WERI-Rb-1 (cell line): Measurements from ENCODE around the gene TRPT1.

Source experiments
- DNase-seq: peaks from one replicate; pipeline ENCODE4 v3.0.0-alpha.2; 2020
- H3K27ac ChIP-seq: fragments of 250-450 bp; sonication (Bioruptor Pico); 2 replicates; pipeline ENCODE4 v1.5.1; 2020; ENCODE audit warnings: mild to moderate bottlenecking, moderate library complexity
- H3K27me3 ChIP-seq: fragments of 250-450 bp; sonication (Bioruptor Pico); 2 replicates; pipeline ENCODE4 v1.5.1; 2021; ENCODE audit warnings: mild to moderate bottlenecking, low read depth, moderate library complexity; ENCODE audit not compliant: insufficient read depth, severe bottlenecking
- H3K36me3 ChIP-seq: fragments of 250-450 bp; sonication (Bioruptor Pico); 2 replicates; pipeline ENCODE4 v1.5.1; 2020; ENCODE audit warnings: mild to moderate bottlenecking, moderate library complexity
- H3K4me3 ChIP-seq: 2 replicates; pipeline ENCODE4 v1.5.1; 2011; ENCODE audit warnings: low read depth, mild to moderate bottlenecking, control low read depth, low read length
- H3K9me3 ChIP-seq: fragments of 250-450 bp; sonication (Bioruptor Pico); 2 replicates; pipeline ENCODE4 v1.5.1; 2021; ENCODE audit warnings: mild to moderate bottlenecking, moderate library complexity; ENCODE audit not compliant: severe bottlenecking
- TF ChIP-seq, protein P1 (sequence below): IDR thresholded peaks from 2 replicates; pipeline ENCODE4 v1.5.1; 2011; ENCODE audit warnings: low read depth, mild to moderate bottlenecking, control low read depth, inconsistent platforms, low read length

Gene TRPT1

GRCh38 chr11:64244107-64244506 is 18.1 kb upstream of the TRPT1 start:
- H3K9me3 ChIP-seq, result no peaks in the 10 kb centered on the region
- H3K4me3 ChIP-seq, result no peak overlapping the region
- peaks cover 29% of the 10 kb centered on the region for H3K36me3 ChIP-seq
- H3K27ac ChIP-seq, result no peak overlapping the region
- no peak for DNase-seq
- TF ChIP-seq, protein P1, sequence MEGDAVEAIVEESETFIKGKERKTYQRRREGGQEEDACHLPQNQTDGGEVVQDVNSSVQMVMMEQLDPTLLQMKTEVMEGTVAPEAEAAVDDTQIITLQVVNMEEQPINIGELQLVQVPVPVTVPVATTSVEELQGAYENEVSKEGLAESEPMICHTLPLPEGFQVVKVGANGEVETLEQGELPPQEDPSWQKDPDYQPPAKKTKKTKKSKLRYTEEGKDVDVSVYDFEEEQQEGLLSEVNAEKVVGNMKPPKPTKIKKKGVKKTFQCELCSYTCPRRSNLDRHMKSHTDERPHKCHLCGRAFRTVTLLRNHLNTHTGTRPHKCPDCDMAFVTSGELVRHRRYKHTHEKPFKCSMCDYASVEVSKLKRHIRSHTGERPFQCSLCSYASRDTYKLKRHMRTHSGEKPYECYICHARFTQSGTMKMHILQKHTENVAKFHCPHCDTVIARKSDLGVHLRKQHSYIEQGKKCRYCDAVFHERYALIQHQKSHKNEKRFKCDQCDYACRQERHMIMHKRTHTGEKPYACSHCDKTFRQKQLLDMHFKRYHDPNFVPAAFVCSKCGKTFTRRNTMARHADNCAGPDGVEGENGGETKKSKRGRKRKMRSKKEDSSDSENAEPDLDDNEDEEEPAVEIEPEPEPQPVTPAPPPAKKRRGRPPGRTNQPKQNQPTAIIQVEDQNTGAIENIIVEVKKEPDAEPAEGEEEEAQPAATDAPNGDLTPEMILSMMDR, result no peak
- H3K27me3 ChIP-seq, result no peaks in the 10 kb centered on the region

DNA sequence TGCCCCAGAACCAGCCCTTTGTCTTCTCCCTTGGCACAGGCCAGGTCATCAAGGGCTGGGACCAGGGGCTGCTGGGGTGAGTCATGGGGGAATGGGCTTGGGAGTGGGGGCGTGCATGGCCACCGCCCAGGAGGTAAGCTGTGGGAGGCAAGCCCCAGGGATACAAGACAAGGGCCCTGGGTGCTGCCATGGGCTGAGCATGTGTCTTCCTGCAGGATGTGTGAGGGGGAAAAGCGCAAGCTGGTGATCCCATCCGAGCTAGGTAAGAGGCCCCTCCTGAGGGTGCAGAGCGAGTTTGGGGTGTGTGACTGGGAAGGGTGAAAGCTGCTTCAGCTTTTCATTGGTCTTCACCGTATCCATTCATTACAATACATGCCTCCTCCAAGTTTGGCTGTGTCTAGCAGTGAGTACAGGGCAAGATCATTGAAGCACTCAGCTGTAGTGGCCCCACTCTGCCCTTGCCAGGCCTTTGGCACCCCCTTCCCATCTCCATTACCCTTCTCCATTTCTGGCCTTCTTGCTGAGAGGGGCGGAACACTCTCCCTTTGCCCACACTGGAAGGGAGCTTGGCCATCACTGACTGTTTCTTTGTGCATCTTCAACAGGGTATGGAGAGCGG is 17.4 kb upstream of the TRPT1 start:
- TF ChIP-seq, protein P1, result no peak
- Histone ChIP-seq H3K4me3 (no peak overlapping the region), H3K9me3 (no peaks in the 10 kb centered on the region), H3K27me3 (no peaks in the 10 kb centered on the region), H3K36me3 (peaks cover 36% of the 10 kb centered on the region), H3K27ac (peak overlapping the region; percentile 80; the same call in 1 of the 2 replicates)
- no peak for DNase-seq

- H3K36me3 ChIP-seq, result peaks cover 46% of the 10 kb centered on the region
- peak overlapping the region; percentile 82 for H3K4me3 ChIP-seq
- peak overlapping the region; percentile 80 for H3K27ac ChIP-seq
- no peaks in the 10 kb centered on the region for H3K27me3 ChIP-seq
- TF ChIP-seq, protein P1, result no peak
- DNase-seq, result peak; percentile 64
- H3K9me3 ChIP-seq, result no peaks in the 10 kb centered on the region
Measured at GRCh38 chr11:64241491-64242374, 15.7 kb upstream of the TRPT1 start.

GRCh38 chr11:64241241-64241490 is 15.2 kb upstream of the TRPT1 start:
- peak; percentile 99 for DNase-seq
- H3K4me3 ChIP-seq, result peak overlapping the region; percentile 82
- H3K27me3 ChIP-seq, result no peaks in the 10 kb centered on the region
- TF ChIP-seq, protein P1, result no peak
- H3K27ac ChIP-seq, result peak overlapping the region; percentile 86
- no peaks in the 10 kb centered on the region for H3K9me3 ChIP-seq
- peaks cover 45% of the 10 kb centered on the region for H3K36me3 ChIP-seq

DNA sequence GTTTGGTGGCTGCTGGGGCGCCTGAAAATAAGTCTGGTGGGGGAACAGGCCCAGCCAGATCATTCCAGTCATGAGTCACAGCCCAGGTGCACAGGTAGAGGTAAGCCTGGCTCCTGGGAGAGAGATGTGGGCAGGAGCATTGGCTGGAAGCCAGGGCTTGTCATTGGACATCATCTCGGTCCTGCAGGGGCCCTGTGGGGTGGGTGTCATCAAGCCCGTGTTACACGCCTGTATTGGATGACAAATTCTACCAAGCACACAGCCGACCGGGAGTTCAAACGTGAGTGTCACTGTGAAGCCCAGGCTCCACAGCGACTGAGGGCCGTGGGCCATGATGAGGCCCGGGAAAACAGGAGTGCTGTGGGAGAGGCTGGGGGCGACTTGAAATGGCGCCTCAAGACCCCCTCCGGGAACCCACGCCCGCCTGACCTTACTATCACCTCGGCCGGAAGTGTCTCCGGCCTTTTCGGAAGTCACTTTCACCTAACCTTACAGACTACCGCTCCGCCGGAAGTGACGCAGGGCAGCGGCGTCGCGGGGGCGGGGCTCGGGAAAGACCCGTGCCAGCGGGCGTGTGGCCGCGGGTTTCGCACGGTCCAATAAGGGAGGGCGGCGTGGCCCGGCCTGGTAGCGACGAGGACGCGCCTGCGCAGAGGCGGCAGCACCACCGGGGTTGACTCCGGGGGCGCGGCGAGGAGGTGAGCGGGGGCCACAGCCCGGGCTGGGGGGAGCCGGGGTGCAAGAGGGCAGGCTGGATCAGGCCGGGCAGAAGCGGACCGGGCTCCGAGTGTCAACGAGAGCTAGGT is 14.7 kb upstream of the TRPT1 start, which contains the start of gene FKBP2:
FKBP2 (plus strand) TSS at position 661 of the 806 bp plus-strand sequence. CDS start 1,293 bp downstream, outside the sequence.
- peaks cover 45% of the 10 kb centered on the region for H3K36me3 ChIP-seq
- TF ChIP-seq, protein P1, result no peak
- H3K9me3 ChIP-seq, result no peaks in the 10 kb centered on the region
- peak within 1 kb of the TSS; percentile 86 for H3K27ac ChIP-seq
- no peaks in the 10 kb centered on the region for H3K27me3 ChIP-seq
- DNase-seq, result peak; percentile 95
- H3K4me3 ChIP-seq, result peak within 1 kb of the TSS; percentile 82
